Measurements from ENCODE around the gene LZIC.

Gene LZIC

DNA sequence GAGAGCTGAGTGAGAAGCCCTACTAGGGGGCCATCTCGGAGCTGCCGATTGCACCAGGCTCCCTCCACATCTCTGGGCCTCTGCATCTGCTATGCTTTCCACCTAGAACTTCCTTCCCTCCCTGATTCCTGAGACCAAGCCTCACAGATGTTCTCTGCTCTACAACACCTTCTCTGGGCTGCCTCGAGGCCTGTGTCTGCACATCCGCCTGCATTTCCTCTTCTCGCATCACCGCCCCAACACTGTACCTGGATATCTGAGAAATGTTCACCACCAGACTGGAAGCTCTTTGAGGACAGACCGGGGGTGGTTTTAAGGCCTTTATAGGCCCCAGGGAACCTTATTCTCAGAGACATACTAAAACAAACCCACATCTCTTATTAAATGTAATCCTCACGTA is 53.8 kb downstream of the LZIC start:
- peak overlapping the region; percentile 77 for H3K27ac ChIP-seq (ENCODE audit: low read depth, low read length)
- H3K36me3 ChIP-seq (ENCODE audit: control insufficient read depth in 5 of 5, insufficient read depth in 5 of 5, low read length in 5 of 5), result peaks cover 0 to 26% (median 14%) of the 10 kb centered on the region in 5 donors
- H3K4me3 ChIP-seq (ENCODE audit: low read depth in 1 of 5, low read length in 5 of 5), result no peak overlapping the region
- no peak overlapping the region for H3K9ac ChIP-seq (ENCODE audit: low read length in 5 of 5)
- no peaks in the 10 kb centered on the region for H3K27me3 ChIP-seq (ENCODE audit: control insufficient read depth in 5 of 5, insufficient read depth in 4 of 5, low read length in 5 of 5)
- H3K4me1 ChIP-seq (ENCODE audit: control insufficient read depth in 5 of 5, insufficient read depth in 5 of 5, low read length in 5 of 5), result peaks cover 0 to 79% (median 31%) of the 10 kb centered on the region in 5 donors
- no peaks in the 10 kb centered on the region for H3K9me3 ChIP-seq (ENCODE audit: control insufficient read depth in 5 of 5, low read length in 5 of 5)

DNA sequence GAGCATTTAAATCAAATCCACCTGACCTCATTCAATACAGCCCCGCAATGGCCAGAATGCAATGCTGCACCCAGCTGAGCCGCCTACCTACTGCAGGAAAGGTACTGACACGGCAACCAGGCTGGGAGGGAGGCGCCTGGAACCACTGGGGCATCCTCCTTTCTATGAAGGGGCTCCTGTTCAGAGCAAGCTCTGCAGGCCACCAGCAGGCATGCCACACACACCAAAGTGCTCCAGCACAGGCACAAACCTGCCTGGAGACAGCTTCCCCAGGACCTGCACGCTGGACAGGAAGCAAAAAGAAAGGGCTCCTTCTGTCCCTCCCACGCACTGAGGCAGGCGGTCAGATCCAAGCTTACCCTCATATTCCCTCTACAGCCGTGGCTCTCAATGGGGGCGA is 54.3 kb downstream of the LZIC start:
- H3K9ac ChIP-seq (ENCODE audit: low read length in 5 of 5), result no peak overlapping the region
- H3K27me3 ChIP-seq (ENCODE audit: control insufficient read depth in 5 of 5, insufficient read depth in 4 of 5, low read length in 5 of 5), result no peaks in the 10 kb centered on the region
- no peak overlapping the region for H3K4me3 ChIP-seq (ENCODE audit: low read depth in 1 of 5, low read length in 5 of 5)
- H3K36me3 ChIP-seq (ENCODE audit: control insufficient read depth in 5 of 5, insufficient read depth in 5 of 5, low read length in 5 of 5), result peaks cover 0 to 26% (median 14%) of the 10 kb centered on the region in 5 donors
- H3K27ac ChIP-seq (ENCODE audit: low read depth, low read length), result peak overlapping the region; percentile 77
- no peaks in the 10 kb centered on the region for H3K9me3 ChIP-seq (ENCODE audit: control insufficient read depth in 5 of 5, low read length in 5 of 5)
- H3K4me1 ChIP-seq (ENCODE audit: control insufficient read depth in 5 of 5, insufficient read depth in 5 of 5, low read length in 5 of 5), result peaks cover 0 to 79% (median 36%) of the 10 kb centered on the region in 5 donors

DNA sequence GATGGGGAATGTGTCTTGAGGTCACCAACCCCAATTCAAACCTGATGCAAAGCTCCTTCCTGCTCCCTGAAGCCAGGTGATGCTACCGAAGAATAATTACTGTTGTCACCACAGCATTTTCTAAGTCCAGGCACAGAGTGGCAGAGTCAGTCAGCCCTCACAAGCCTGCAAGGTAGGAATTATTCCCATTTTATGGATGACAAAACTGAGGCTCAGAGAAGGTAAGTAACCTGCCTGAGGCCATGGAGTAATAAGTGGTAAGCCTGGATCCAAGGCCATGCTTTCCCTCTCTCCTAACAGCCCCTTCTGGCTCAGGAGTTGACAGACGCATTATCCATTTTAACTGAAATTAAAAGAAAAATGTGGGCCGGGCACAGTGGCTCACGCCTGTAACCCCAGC is 56.1 kb downstream of the LZIC start:
- H3K9me3 ChIP-seq (ENCODE audit: control insufficient read depth in 5 of 5, low read length in 5 of 5), result no peaks in the 10 kb centered on the region
- H3K9ac ChIP-seq (ENCODE audit: low read length in 5 of 5), result no peak overlapping the region
- H3K36me3 ChIP-seq (ENCODE audit: control insufficient read depth in 5 of 5, insufficient read depth in 5 of 5, low read length in 5 of 5), result peaks cover 0 to 38% (median 18%) of the 10 kb centered on the region in 5 donors
- H3K27me3 ChIP-seq (ENCODE audit: control insufficient read depth in 5 of 5, insufficient read depth in 4 of 5, low read length in 5 of 5), result no peaks in the 10 kb centered on the region
- no peak overlapping the region for H3K4me3 ChIP-seq (ENCODE audit: low read depth in 1 of 5, low read length in 5 of 5)
- no peak overlapping the region for H3K27ac ChIP-seq (ENCODE audit: low read depth, low read length)
- peaks cover 0 to 80% (median 37%) of the 10 kb centered on the region in 5 donors for H3K4me1 ChIP-seq (ENCODE audit: control insufficient read depth in 5 of 5, insufficient read depth in 5 of 5, low read length in 5 of 5)

DNA sequence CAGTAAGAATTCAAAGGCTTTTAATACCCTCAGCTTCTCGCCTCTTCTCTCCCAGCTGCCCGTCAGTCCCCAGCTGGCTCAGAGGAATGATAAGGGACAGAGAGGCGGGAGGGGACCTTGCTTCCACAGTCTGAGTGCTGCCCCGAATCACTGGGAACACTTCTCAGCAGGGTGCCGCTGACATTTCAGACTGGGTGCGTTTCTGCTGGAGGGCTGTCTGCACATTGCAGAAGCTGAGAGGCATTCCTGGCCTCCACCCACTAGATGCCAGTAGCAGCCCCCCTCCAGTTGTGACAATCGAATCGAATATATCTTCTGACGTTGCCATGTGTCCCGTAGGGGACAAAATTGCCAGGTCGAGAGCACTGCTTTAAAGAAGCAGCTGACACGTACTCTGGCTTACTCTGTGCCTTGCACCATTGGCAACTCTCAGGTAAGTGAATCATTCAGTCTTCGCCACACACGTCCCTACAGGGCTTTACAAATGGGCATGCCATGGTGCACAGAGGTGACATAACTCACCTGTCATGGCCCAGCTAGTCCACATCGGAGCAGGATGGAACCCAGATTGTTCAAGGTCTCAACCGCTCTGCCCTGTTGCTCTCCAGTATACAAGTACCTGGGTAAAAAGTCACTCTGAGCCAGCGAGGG is 57.0 kb downstream of the LZIC start:
- Histone ChIP-seq H3K27ac (ENCODE audit: low read depth, low read length) (no peak overlapping the region), H3K4me1 (ENCODE audit: control insufficient read depth in 5 of 5, insufficient read depth in 5 of 5, low read length in 5 of 5) (peaks cover 0 to 78% (median 43%) of the 10 kb centered on the region in 5 donors), H3K4me3 (ENCODE audit: low read depth in 1 of 5, low read length in 5 of 5) (no peak overlapping the region), H3K27me3 (ENCODE audit: control insufficient read depth in 5 of 5, insufficient read depth in 4 of 5, low read length in 5 of 5) (no peaks in the 10 kb centered on the region), H3K36me3 (ENCODE audit: control insufficient read depth in 5 of 5, insufficient read depth in 5 of 5, low read length in 5 of 5) (peaks cover 0 to 39% (median 18%) of the 10 kb centered on the region in 5 donors), H3K9me3 (ENCODE audit: control insufficient read depth in 5 of 5, low read length in 5 of 5) (no peaks in the 10 kb centered on the region), H3K9ac (ENCODE audit: low read length in 5 of 5) (no peak overlapping the region)

DNA sequence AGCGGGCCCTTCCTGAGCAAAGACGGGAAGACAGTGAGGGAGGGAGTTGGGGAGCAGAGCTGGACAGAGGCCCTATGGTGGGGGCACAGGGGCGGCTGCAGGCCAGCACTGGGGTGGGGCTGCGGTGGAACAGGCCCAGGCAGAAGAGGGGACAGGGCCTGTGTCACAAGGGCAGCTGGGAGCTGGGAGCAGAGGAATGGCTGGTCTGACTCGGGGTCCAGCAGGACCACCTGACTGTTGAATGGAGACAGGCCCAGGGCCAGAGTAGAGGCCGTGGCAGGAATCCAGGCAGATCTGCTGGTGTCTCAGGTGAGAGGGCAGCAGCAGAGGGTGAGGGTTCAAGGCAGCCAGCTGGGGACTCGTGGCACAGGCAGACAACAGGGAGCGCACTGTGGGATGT is 58.4 kb downstream of the LZIC start:
- Histone ChIP-seq H3K4me3 (ENCODE audit: low read depth in 1 of 5, low read length in 5 of 5) (no peak overlapping the region), H3K27me3 (ENCODE audit: control insufficient read depth in 5 of 5, insufficient read depth in 4 of 5, low read length in 5 of 5) (no peaks in the 10 kb centered on the region), H3K27ac (ENCODE audit: low read depth, low read length) (peak overlapping the region; percentile 30), H3K9ac (ENCODE audit: low read length in 5 of 5) (peak overlapping the region in 1 of 5 donors; percentile 1), H3K36me3 (ENCODE audit: control insufficient read depth in 5 of 5, insufficient read depth in 5 of 5, low read length in 5 of 5) (peaks cover 0 to 42% (median 19%) of the 10 kb centered on the region in 5 donors), H3K9me3 (ENCODE audit: control insufficient read depth in 5 of 5, low read length in 5 of 5) (no peaks in the 10 kb centered on the region), H3K4me1 (ENCODE audit: control insufficient read depth in 5 of 5, insufficient read depth in 5 of 5, low read length in 5 of 5) (peaks cover 0 to 64% (median 32%) of the 10 kb centered on the region in 5 donors)

DNA sequence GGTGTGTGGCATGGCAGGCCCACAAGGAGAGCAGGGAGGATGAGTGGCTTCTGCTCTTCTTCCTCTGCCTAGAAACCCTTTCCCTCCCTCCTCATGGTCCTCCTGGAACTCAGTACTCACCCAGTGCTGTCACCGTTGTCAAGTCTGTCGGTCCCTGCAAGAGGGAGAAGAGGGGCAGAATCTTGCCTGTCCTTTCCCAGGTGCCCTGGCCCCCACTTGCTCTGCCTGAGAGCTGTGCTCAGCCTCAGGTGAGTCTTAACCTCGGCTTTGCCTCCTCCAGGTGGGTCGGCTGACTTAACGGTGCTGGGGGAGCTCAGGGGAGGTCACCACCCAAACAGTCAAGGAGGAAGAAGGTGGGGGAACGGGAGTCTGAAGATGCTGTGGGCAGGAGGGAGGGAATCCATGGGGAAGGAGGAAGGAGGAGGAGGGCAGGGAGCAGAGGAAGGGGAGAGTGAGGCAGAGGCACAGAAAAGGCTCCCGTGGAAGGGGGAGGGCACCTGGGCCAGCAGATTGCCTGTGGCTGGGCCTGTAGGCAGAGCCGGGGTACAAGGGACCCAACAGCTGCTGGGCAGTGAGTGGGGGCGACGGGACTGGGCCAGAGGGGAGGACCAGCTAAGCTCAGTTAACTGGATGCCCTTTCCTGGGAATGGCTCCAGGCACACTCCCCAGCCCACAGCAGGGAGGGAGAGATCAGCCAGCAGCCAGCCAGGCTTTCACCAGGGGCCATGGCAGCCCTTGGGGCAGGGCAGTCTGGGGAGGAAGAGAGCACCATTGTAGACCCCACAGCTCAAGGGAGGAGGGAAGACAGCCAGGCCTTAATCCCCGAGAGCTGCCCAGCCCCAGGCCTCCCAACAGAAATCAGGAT is 59.4 kb downstream of the LZIC start:
- H3K27ac ChIP-seq (ENCODE audit: low read depth, low read length), result peak overlapping the region; percentile 30
- H3K36me3 ChIP-seq (ENCODE audit: control insufficient read depth in 5 of 5, insufficient read depth in 5 of 5, low read length in 5 of 5), result peaks cover 0 to 37% (median 16%) of the 10 kb centered on the region in 5 donors
- H3K27me3 ChIP-seq (ENCODE audit: control insufficient read depth in 5 of 5, insufficient read depth in 4 of 5, low read length in 5 of 5), result no peaks in the 10 kb centered on the region
- peaks cover 0 to 54% (median 22%) of the 10 kb centered on the region in 5 donors for H3K4me1 ChIP-seq (ENCODE audit: control insufficient read depth in 5 of 5, insufficient read depth in 5 of 5, low read length in 5 of 5)
- peak overlapping the region in 2 of 5 donors; percentile 1 to 38 for H3K9ac ChIP-seq (ENCODE audit: low read length in 5 of 5)
- no peak overlapping the region for H3K4me3 ChIP-seq (ENCODE audit: low read depth in 1 of 5, low read length in 5 of 5)
- H3K9me3 ChIP-seq (ENCODE audit: control insufficient read depth in 5 of 5, low read length in 5 of 5), result no peaks in the 10 kb centered on the region

DNA sequence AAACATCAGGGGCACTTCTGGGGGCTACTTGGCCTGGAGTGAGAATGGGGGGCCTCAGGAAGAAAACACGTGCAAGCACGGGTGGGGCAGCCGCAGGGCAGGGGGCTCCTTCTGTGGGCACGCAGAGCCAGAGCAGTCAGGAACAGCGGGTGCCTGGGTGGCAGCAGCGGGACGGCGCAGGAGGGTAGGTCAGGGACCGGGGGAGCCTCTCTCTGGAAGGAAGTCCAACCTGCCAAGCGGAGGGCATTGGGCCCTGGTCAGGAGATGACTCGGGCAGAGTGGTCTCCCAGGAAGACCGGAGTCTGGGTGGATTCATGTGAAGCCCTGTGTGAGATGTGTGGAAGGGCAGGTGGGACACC is 60.3 kb downstream of the LZIC start:
- Histone ChIP-seq H3K9me3 (ENCODE audit: control insufficient read depth in 5 of 5, low read length in 5 of 5) (no peaks in the 10 kb centered on the region), H3K27ac (ENCODE audit: low read depth, low read length) (no peak overlapping the region), H3K4me3 (ENCODE audit: low read depth in 1 of 5, low read length in 5 of 5) (no peak overlapping the region), H3K36me3 (ENCODE audit: control insufficient read depth in 5 of 5, insufficient read depth in 5 of 5, low read length in 5 of 5) (peaks cover 0 to 37% (median 12%) of the 10 kb centered on the region in 5 donors), H3K27me3 (ENCODE audit: control insufficient read depth in 5 of 5, insufficient read depth in 4 of 5, low read length in 5 of 5) (no peaks in the 10 kb centered on the region), H3K4me1 (ENCODE audit: control insufficient read depth in 5 of 5, insufficient read depth in 5 of 5, low read length in 5 of 5) (peaks cover 0 to 58% (median 21%) of the 10 kb centered on the region in 5 donors), H3K9ac (ENCODE audit: low read length in 5 of 5) (peak overlapping the region in 1 of 5 donors; percentile 12)

DNA sequence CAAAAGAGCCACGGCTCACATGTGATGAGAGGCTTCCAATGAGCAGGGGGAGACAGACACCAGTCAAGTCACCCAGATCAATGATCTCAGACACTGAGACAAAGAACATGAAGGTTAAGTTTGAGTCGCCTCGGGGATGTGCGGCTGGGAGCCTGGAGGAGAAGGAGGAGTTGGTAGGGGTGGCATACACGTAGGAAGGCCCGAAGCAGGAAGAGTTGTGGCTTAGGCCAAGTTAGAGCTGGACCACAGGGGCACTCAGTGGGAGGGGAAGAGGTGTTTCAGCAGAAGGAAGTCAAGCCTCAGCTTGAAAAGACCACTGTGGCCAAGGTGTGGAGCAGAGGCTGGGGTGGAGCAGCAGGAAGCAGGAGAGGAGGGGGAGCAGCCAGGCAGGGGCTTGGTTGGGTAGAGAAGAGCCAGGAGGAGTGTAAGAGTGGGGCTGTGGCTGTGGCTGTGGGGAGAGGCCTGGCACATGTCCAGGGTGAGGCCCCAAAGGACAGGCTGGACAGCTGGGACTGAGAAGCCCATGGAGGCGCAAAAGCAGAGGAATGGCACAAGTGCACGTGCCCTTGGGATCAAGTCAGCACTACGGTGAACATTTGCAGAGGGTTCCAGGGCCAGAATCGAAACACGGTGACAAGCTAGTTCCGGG is 60.8 kb downstream of the LZIC start:
- Histone ChIP-seq H3K4me3 (ENCODE audit: low read depth in 1 of 5, low read length in 5 of 5) (no peak overlapping the region), H3K4me1 (ENCODE audit: control insufficient read depth in 5 of 5, insufficient read depth in 5 of 5, low read length in 5 of 5) (peaks cover 0 to 62% (median 21%) of the 10 kb centered on the region in 5 donors), H3K27ac (ENCODE audit: low read depth, low read length) (no peak overlapping the region)

DNA sequence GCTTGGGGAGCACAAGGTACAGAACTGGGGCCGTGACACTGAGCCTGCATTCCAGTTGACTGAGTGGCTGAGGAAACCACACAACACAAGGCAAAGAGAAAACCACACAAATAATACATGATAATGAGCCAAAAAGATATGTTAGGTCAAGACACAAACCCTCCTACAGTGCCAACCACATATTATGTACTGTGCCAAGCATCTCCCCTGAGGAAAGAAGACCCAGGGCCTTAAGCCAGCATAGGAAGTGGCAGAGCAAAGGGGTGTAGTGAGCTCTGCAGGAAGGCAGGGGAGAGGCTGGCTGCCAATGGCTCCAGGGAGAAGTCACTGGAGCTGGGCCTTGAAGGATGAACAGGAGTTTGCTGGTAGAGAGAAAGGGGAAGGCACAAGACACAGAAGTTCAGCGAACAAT is 61.3 kb downstream of the LZIC start:
- H3K9ac ChIP-seq (ENCODE audit: low read length in 5 of 5), result peak overlapping the region in 1 of 5 donors; percentile 9
- no peak overlapping the region for H3K4me3 ChIP-seq (ENCODE audit: low read depth in 1 of 5, low read length in 5 of 5)
- H3K27me3 ChIP-seq (ENCODE audit: control insufficient read depth in 5 of 5, insufficient read depth in 4 of 5, low read length in 5 of 5), result no peaks in the 10 kb centered on the region
- H3K9me3 ChIP-seq (ENCODE audit: control insufficient read depth in 5 of 5, low read length in 5 of 5), result no peaks in the 10 kb centered on the region
- H3K36me3 ChIP-seq (ENCODE audit: control insufficient read depth in 5 of 5, insufficient read depth in 5 of 5, low read length in 5 of 5), result peaks cover 0 to 33% (median 9%) of the 10 kb centered on the region in 5 donors
- H3K4me1 ChIP-seq (ENCODE audit: control insufficient read depth in 5 of 5, insufficient read depth in 5 of 5, low read length in 5 of 5), result peaks cover 0 to 64% (median 21%) of the 10 kb centered on the region in 5 donors
- H3K27ac ChIP-seq (ENCODE audit: low read depth, low read length), result no peak overlapping the region

More for the DNA sequence above, 60.8 kb downstream of the LZIC start:
- peak overlapping the region in 1 of 5 donors; percentile 12 for H3K9ac ChIP-seq (ENCODE audit: low read length in 5 of 5)
- no peaks in the 10 kb centered on the region for H3K9me3 ChIP-seq (ENCODE audit: control insufficient read depth in 5 of 5, low read length in 5 of 5)
- peaks cover 0 to 37% (median 12%) of the 10 kb centered on the region in 5 donors for H3K36me3 ChIP-seq (ENCODE audit: control insufficient read depth in 5 of 5, insufficient read depth in 5 of 5, low read length in 5 of 5)
- no peaks in the 10 kb centered on the region for H3K27me3 ChIP-seq (ENCODE audit: control insufficient read depth in 5 of 5, insufficient read depth in 4 of 5, low read length in 5 of 5)

Data from subcutaneous abdominal adipose tissue (tissue), 5 donors.